ENCODE data around the gene IGFBP3. TPM values are rescaled to one million over a fixed set of nuclear protein-coding genes. Genes with fewer than 3 reads are reported as not detected.
A peak's percentile ranks its signal among the peaks of the same experiment; 100 is the strongest.

Gene IGFBP3
- total and polyA plus RNA-seq, 2 of the 13 experiments (the other 11 are each of a cell fraction or from before 2014, with no cell fraction given), result 57.5 TPM; not detected in 1

GRCh38 chr7:45888185-45888992 is 32.7 kb downstream of the IGFBP3 start, which contains the start of gene IGFBP1 (continued):
- peak; percentile 29; the same call in 1 of the 2 replicates for TF ChIP-seq E2F2 (CRISPR knock-in tag; IDR thresholded peaks at IDR 0.05; ENCODE audit: borderline replicate concordance)
- no peak for TF ChIP-seq ZNF549 (CRISPR knock-in tag; IDR thresholded peaks at IDR 0.05)
- TF ChIP-seq MAFF (IDR thresholded peaks at IDR 0.05; ENCODE audit: low read depth, low read length), result peak; percentile 34; the same call in 1 of the 2 replicates
- peak; percentile 92 for TF ChIP-seq ZFP82 (CRISPR knock-in tag; IDR thresholded peaks at IDR 0.05; ENCODE audit: borderline replicate concordance)
- TF ChIP-seq ZNF263 (CRISPR knock-in tag; IDR thresholded peaks at IDR 0.05), result peak; percentile 74
- peak; percentile 63 for TF ChIP-seq TCF7 (IDR thresholded peaks at IDR 0.05; ENCODE audit: low read depth)
- peak; percentile 92 for TF ChIP-seq ZFY (CRISPR knock-in tag; IDR thresholded peaks at IDR 0.05)
- TF ChIP-seq RBAK (CRISPR knock-in tag; IDR thresholded peaks at IDR 0.05), result no peak
- peak; percentile 76 for TF ChIP-seq FOXA3 (CRISPR knock-in tag; IDR thresholded peaks at IDR 0.05)
- peak; percentile 60; the same call in 1 of the 2 replicates for TF ChIP-seq ZNF362 (CRISPR knock-in tag; IDR thresholded peaks at IDR 0.05; ENCODE audit: borderline replicate concordance)
- TF ChIP-seq ZFP36L1 (CRISPR knock-in tag; IDR thresholded peaks at IDR 0.05), result peak; percentile 84
- TF ChIP-seq ZNF782 (CRISPR knock-in tag; IDR thresholded peaks at IDR 0.05; ENCODE audit: borderline replicate concordance), result peak; percentile 98
- peak; percentile 18; the same call in 1 of the 2 replicates for TF ChIP-seq STAT6 (CRISPR knock-in tag; IDR thresholded peaks at IDR 0.05; ENCODE audit: borderline replicate concordance)
- peak; percentile 84; the same call in 1 of the 2 replicates for TF ChIP-seq ZSCAN9 (CRISPR knock-in tag; IDR thresholded peaks at IDR 0.05; ENCODE audit: borderline replicate concordance)
- no peak for TF ChIP-seq PCBP2 (optimal IDR thresholded peaks at IDR 0.05; ENCODE audit: low read depth, low read length, poor library complexity, severe bottlenecking)
- TF ChIP-seq ZBTB42 (CRISPR knock-in tag; IDR thresholded peaks at IDR 0.05), result peak; percentile 49; the same call in 1 of the 2 replicates
- TF ChIP-seq ZNF275 (CRISPR knock-in tag; IDR thresholded peaks at IDR 0.05; ENCODE audit: borderline replicate concordance), result peak; percentile 94
- peak; percentile 68; the same call in 1 of the 2 replicates for TF ChIP-seq HBP1 (CRISPR knock-in tag; IDR thresholded peaks at IDR 0.05; ENCODE audit: low read depth)
- no peak for TF ChIP-seq ZNF354B (CRISPR knock-in tag; IDR thresholded peaks at IDR 0.05)
- peak; percentile 94 for TF ChIP-seq ZNF232 (CRISPR knock-in tag; IDR thresholded peaks at IDR 0.05; ENCODE audit: borderline replicate concordance)
- TF ChIP-seq ZNF496 (CRISPR knock-in tag; IDR thresholded peaks at IDR 0.05; ENCODE audit: insufficient replicate concordance), result no peak
- TF ChIP-seq SRF (IDR thresholded peaks at IDR 0.05; ENCODE audit: low read depth, low read length), result no peak

Measured in HepG2 (cell line).